CD14-positive monocyte (primary cell): ENCODE results near the gene ACTR5. TPM values are rescaled to one million over a fixed set of nuclear protein-coding genes. Genes with fewer than 3 reads are reported as not detected.

Source experiments
- DNase-seq, 3 donors: peaks; one replicate each; pipeline ENCODE4 v3.0.0-alpha.2; 2011 to 2022
- H2AFZ ChIP-seq: 2 replicates; pipeline ENCODE4 v1.6.0; 2012; ENCODE audit warnings: mild to moderate bottlenecking, low read depth, low read length, inconsistent platforms; ENCODE audit not compliant: insufficient read depth, poor library complexity, severe bottlenecking
- H3K27ac ChIP-seq, 2 donors: 1 replicate in 1 of 2; 2 replicates in 1 of 2; pipeline ENCODE4 v1.5.1; 2012 to 2013; ENCODE audit warnings: low read length in 2 of 2, control low read depth in 1 of 2, inconsistent platforms in 1 of 2, low read depth in 1 of 2, mild to moderate bottlenecking in 1 of 2
- H3K27me3 ChIP-seq, 2 donors: one replicate each; pipeline versions ENCODE4 v1.6.0 to v1.6.1; 2011 to 2013; ENCODE audit warnings: low read length in 2 of 2; ENCODE audit not compliant: control insufficient read depth in 2 of 2, insufficient read depth in 2 of 2
- H3K36me3 ChIP-seq, 2 donors: replicated peaks in 1 of 2; 1 replicate in 1 of 2; 2 replicates in 1 of 2; pipeline versions ENCODE4 v1.5.1 to v1.6.1; 2012 to 2013; ENCODE audit warnings: low read length in 2 of 2, control low read depth in 1 of 2, inconsistent platforms in 1 of 2, mild to moderate bottlenecking in 1 of 2; ENCODE audit not compliant: insufficient read depth in 2 of 2, control insufficient read depth in 1 of 2
- H3K4me1 ChIP-seq, 2 donors: 1 replicate in 1 of 2; 2 replicates in 1 of 2; pipeline versions ENCODE4 v1.5.1 to v1.6.1; 2012 to 2013; ENCODE audit warnings: low read length in 2 of 2, control low read depth in 1 of 2, inconsistent platforms in 1 of 2, mild to moderate bottlenecking in 1 of 2, moderate library complexity in 1 of 2; ENCODE audit not compliant: insufficient read depth in 2 of 2, control insufficient read depth in 1 of 2
- H3K4me2 ChIP-seq: replicated peaks from 2 replicates; pipeline ENCODE3; 2012; ENCODE audit warnings: low read length, moderate library complexity, mild to moderate bottlenecking; ENCODE audit not compliant: poor library complexity, severe bottlenecking; ENCODE audit errors: extremely low read depth
- H3K4me3 ChIP-seq, 3 experiments: fragments of 200-600 bp in 1 of 3; sonication (generic) in 1 of 3; replicated peaks in 1 of 3; 1 replicate in 2 of 3; 2 replicates in 1 of 3; pipeline ENCODE4 v1.5.1; 2011 to 2013; ENCODE audit warnings: low read length in 3 of 3, mild to moderate bottlenecking in 3 of 3, control low read depth in 2 of 3, low read depth in 2 of 3, inconsistent platforms in 1 of 3, moderate library complexity in 1 of 3
- H3K79me2 ChIP-seq: 2 replicates; pipeline ENCODE4 v1.6.0; 2012; ENCODE audit warnings: mild to moderate bottlenecking, control low read depth, inconsistent platforms, low read length, moderate library complexity; ENCODE audit not compliant: insufficient read depth
- H3K9ac ChIP-seq: 2 replicates; pipeline ENCODE4 v1.6.0; 2017; ENCODE audit warnings: low read length, mild to moderate bottlenecking; ENCODE audit not compliant: insufficient read depth, poor library complexity, severe bottlenecking
- H3K9me3 ChIP-seq, 2 donors: replicated peaks in 1 of 2; 1 replicate in 1 of 2; 2 replicates in 1 of 2; pipeline versions ENCODE4 v1.5.1 to v1.6.1; 2012 to 2013; ENCODE audit warnings: low read length in 2 of 2, control low read depth in 1 of 2; ENCODE audit not compliant: control insufficient read depth in 1 of 2, insufficient read depth in 1 of 2
- H4K20me1 ChIP-seq: 2 replicates; pipeline ENCODE4 v1.6.0; 2012; ENCODE audit warnings: mild to moderate bottlenecking, low read length, control low read depth, moderate library complexity; ENCODE audit not compliant: insufficient read depth
- H3K27ac Mint-ChIP-seq, 7 donors: one replicate each; pipeline ENCODE4 v1.8.0; 2020; ENCODE audit warnings: mild to moderate bottlenecking in 7 of 7, mixed read lengths in 7 of 7, moderate library complexity in 6 of 7, inconsistent platforms in 2 of 7
- H3K27me3 Mint-ChIP-seq, 3 donors: one replicate each; pipeline ENCODE4 v1.8.0; 2021 to 2022; ENCODE audit warnings: low read depth in 3 of 3, mild to moderate bottlenecking in 3 of 3, mixed read lengths in 3 of 3, moderate library complexity in 3 of 3, inconsistent platforms in 1 of 3
- H3K36me3 Mint-ChIP-seq, 2 donors: one replicate each; pipeline ENCODE4 v1.8.0; 2020; ENCODE audit warnings: mixed read lengths in 2 of 2, inconsistent platforms in 1 of 2, mild to moderate bottlenecking in 1 of 2
- H3K4me1 Mint-ChIP-seq: one replicate; pipeline ENCODE4 v1.8.0; 2020; ENCODE audit warnings: mild to moderate bottlenecking, mixed read lengths
- H3K4me3 Mint-ChIP-seq, 2 donors: one replicate each; pipeline ENCODE4 v1.8.0; 2020; ENCODE audit warnings: mild to moderate bottlenecking in 2 of 2, mixed read lengths in 2 of 2, moderate library complexity in 1 of 2
- H3K9me3 Mint-ChIP-seq, 7 donors: one replicate each; pipeline ENCODE4 v1.8.0; 2020 to 2022; ENCODE audit warnings: mixed read lengths in 7 of 7, mild to moderate bottlenecking in 6 of 7, moderate library complexity in 6 of 7, inconsistent platforms in 2 of 7
- CTCF ChIP-seq: fragments of 200-600 bp; IDR thresholded peaks from one replicate; pipeline ENCODE4 v1.8.0; 2022; ENCODE audit warnings: antibody characterized with exemption, mild to moderate bottlenecking
- WGBS: methylation state at CpG from one replicate; pipeline ENCODE4 v1.1.5; 2013; ENCODE audit warnings: missing lambda C conversion rate; ENCODE audit not compliant: insufficient coverage; 5-methylcytosine and 5-hydroxymethylcytosine counted together
- intact Hi-C, 2 donors: fragments of 100-400 bp; cut with micrococcal nuclease; formaldehyde crosslinking; loops; one replicate each; pipeline versions ENCODE4 v1.15.0 to v1.15.1; 2023
- polyA plus RNA-seq, 3 donors: library from polyadenylated mRNA; depleted of rRNA in 1 of 3; unstranded in 2 of 3; stranded (reverse) in 1 of 3; fragments of 300-500 nt in 2 of 3; fragments of >200 nt in 1 of 3; fragmentation: Illumina TruSeq in 2 of 3; gene quantifications; 1 replicate in 2 of 3; 2 replicates in 1 of 3; pipeline ENCODE4 v1.2.3, GENCODE V29; 2012 to 2021

The ACTR5 gene
- polyA plus RNA-seq, 3 donors, result 6.6 to 15.6 (median 7.3) TPM

- H3K4me3 Mint-ChIP-seq, result peak overlapping the region; percentile 90 to 93
Measured at GRCh38 chr20:38804682-38805501, 56.6 kb downstream of the ACTR5 start.

More at GRCh38 chr20:38804682-38805501, 56.6 kb downstream of the ACTR5 start:
- no peak for TF ChIP-seq CTCF
- Mint-ChIP-seq H3K27ac (peak overlapping the region in 6 of 7 donors; percentile 68 to 90 (median 80)), H3K4me1 (peaks cover 44% of the 10 kb centered on the region), H3K9me3 (peaks cover 0 to 3% (median 0%) of the 10 kb centered on the region in 7 donors), H3K27me3 (peaks cover 4 to 31% (median 30%) of the 10 kb centered on the region in 3 donors), H3K36me3 (peaks cover 0 to 2% of the 10 kb centered on the region in 2 donors)
- WGBS, result 6% methylated on average over 14 of the region's 18 CpGs
- Histone ChIP-seq H3K9me3 (no peaks in the 10 kb centered on the region), H3K9ac (peak overlapping the region; percentile 75), H3K36me3 (no peaks in the 10 kb centered on the region), H3K79me2 (peaks cover 26% of the 10 kb centered on the region), H3K4me1 (peaks cover 43 to 52% of the 10 kb centered on the region in 2 donors), H3K4me3 (peak overlapping the region; percentile 66 to 95 (median 83)), H2AFZ (peak overlapping the region; percentile 94), H3K27ac (peak overlapping the region; percentile 7 to 78), H4K20me1 (no peaks in the 10 kb centered on the region), H3K4me2 (peak overlapping the region; percentile 99), H3K27me3 (peaks cover 0 to 29% of the 10 kb centered on the region in 2 donors)
- intact Hi-C loops, result loop anchor here in 1 of 2 donors (10.0 kb wide), 1 partner anchor 90 kb away; no protein-coding TSS in a partner anchor
- peak; percentile 36 to 40 (median 39) for DNase-seq
